NCI-H526 (cell line): ENCODE data around the gene LRRC43.
"Not testable (repeated sequence)": the region's sequence is repeated elsewhere in the genome, so short reads cannot be mapped to it uniquely, and the experiment has no call there.

ENCODE experiments used
- DNase-seq, 2 experiments: peaks; one replicate each; lab custom pipeline; 2025; lab: John Stamatoyannopoulos, UW

Gene LRRC43

GRCh38 chr12:122192441-122192840 is 9.5 kb downstream of the LRRC43 start:
- no peak for DNase-seq

GRCh38 chr12:122194804-122195203 is 11.9 kb downstream of the LRRC43 start:
- DNase-seq, result no peak

- no peak for DNase-seq
These were observed 12.5 kb downstream of the LRRC43 start for GRCh38 chr12:122195405-122195804.

GRCh38 chr12:122197612-122197966 is 14.7 kb downstream of the LRRC43 start:
- no peak for DNase-seq

GRCh38 chr12:122199484-122200355 is 16.8 kb downstream of the LRRC43 start:
- DNase-seq, result no peak

GRCh38 chr12:122200541-122201175 is 17.7 kb downstream of the LRRC43 start:
- DNase-seq, result no peak

GRCh38 chr12:122201381-122201780 is 18.5 kb downstream of the LRRC43 start:
- DNase-seq, result no peak

- DNase-seq, result no peak
These were observed 19.1 kb downstream of the LRRC43 start for GRCh38 chr12:122202017-122202416.

GRCh38 chr12:122202811-122203210 is 19.9 kb downstream of the LRRC43 start:
- not testable (repeated sequence) for DNase-seq

- peak; percentile 41 to 93 for DNase-seq
These were observed 20.6 kb downstream of the LRRC43 start, which contains the start of gene B3GNT4 for GRCh38 chr12:122203301-122204166. B3GNT4 (plus strand) TSS chr12:122203709; CDS start chr12:122204619, 910 bp downstream.

- peak in 1 of 2 experiments; percentile 78 for DNase-seq
These were observed 21.5 kb downstream of the LRRC43 start for GRCh38 chr12:122204167-122205052.

GRCh38 chr12:122205053-122205925 is 22.4 kb downstream of the LRRC43 start:
- DNase-seq, result no peak

- DNase-seq, result no peak
These were observed 23.4 kb downstream of the LRRC43 start for GRCh38 chr12:122206111-122206881.

GRCh38 chr12:122206976-122207375 is 24.1 kb downstream of the LRRC43 start:
- no peak for DNase-seq

GRCh38 chr12:122207391-122207790 is 24.5 kb downstream of the LRRC43 start:
- no peak for DNase-seq

- no peak for DNase-seq
These were observed 25.3 kb downstream of the LRRC43 start for GRCh38 chr12:122208073-122208820.

GRCh38 chr12:122215771-122216170 is 32.8 kb downstream of the LRRC43 start:
- DNase-seq, result no peak

GRCh38 chr12:122216445-122216844 is 33.5 kb downstream of the LRRC43 start:
- DNase-seq, result no peak
